Right lobe of liver (tissue), 4 donors: ENCODE measurements around the gene CHN1.

Experiments
- CTCF ChIP-seq, 4 donors: fragments of 200-600 bp in 3 of 4; fragments of 450-650 bp in 1 of 4; IDR thresholded peaks; one replicate each; pipeline versions ENCODE4 v1.5.1 to v1.8.0; 2016 to 2022; ENCODE audit warnings: antibody characterized with exemption in 4 of 4, mild to moderate bottlenecking in 2 of 4
- POLR2A ChIP-seq: fragments of 450-650 bp; IDR thresholded peaks from one replicate; pipeline ENCODE4 v1.6.1; 2017; ENCODE audit warnings: antibody characterized with exemption, mild to moderate bottlenecking
- donor health status: DM: no; HTN: no; CAD: no.
- donor health status: DM: no; HTN: no; CAD: no.
- donor health status: DM: no; HTN: yes; CAD: no.

DNA sequence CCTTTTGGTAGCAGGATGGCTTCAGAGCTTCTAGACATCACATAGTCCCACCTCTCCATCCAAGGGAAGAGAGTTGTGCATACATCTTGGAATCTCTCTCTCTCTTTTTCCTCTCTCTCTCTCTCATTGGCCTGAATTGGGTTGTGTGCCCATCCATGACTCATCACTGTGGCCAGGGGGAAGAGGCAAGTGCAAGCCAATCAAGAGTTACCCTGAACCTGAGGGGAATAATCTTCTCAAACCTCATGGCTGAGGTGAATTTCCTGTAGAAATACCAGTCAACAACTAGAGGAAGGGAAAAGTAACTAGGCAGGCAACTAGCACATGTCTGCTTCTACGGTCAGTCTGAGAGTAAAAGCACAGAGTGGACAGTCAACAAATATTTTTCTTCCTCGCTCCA lies 7.3 kb upstream of the CHN1 start:
- no peak for TF ChIP-seq CTCF (IDR thresholded peaks at IDR 0.05)
- no peak for TF ChIP-seq POLR2A
